Measurements from ENCODE around the gene SLC6A8.

The SLC6A8 gene

DNA sequence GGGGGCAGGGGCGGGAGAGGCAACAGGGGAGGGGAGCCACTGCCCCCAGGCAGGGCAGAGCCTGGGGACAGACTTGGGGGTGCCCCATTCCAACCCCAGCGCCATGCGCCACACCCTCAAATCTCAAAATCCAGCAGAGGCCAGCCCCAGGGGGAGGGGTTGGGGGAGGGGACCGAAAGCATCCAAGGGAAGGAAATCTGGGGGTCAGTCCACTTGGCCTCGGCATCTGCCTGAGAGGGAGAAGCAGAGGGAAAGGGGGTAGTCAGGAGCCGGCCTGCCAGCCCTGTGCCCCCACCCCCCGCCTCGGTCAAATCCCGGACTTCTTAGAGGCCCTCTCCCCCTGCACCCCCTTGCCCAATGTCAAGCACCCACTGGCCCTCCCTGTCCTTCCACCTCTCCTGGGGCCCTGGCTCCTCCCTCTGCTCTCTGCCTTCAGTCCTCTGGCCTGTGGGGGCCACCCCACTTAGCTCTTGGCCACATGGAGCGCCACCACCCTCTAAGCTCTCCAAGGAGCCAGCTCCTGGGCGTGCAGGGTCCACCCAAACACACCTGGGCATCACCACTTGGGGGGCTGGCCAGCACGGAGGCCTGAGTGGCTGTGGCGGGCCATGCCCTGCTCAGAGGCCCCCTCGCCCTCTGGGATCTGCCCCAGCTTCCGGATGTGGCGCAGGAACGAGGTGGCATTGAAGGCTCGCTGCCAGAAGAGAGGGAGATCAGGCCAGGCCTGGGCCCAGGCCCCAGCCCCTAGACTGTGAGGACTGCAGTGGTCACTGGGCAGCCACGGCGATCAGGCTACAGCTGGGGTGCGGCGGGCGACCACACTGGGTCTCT is 17.6 kb upstream of the SLC6A8 start:
- no peak overlapping the region for H3K9ac ChIP-seq (ENCODE audit: insufficient read length)
- H3K27ac ChIP-seq, result no peak overlapping the region
- TF ChIP-seq POLR2AphosphoS5 (IDR thresholded peaks at IDR 0.05; ENCODE audit: borderline replicate concordance, low read depth, low read length) (no peak), EZH2 (IDR thresholded peaks at IDR 0.05) (no peak), FOXP2 (optimal IDR thresholded peaks at IDR 0.05; ENCODE audit: control extremely low read depth, extremely low read length, insufficient read depth) (no peak)
- DNase-seq (ENCODE audit: low read depth, low spot score), result no peak
- no peaks in the 10 kb centered on the region for H3K36me3 ChIP-seq (ENCODE audit: insufficient read depth, low read length)
- H3K9me3 ChIP-seq (ENCODE audit: low read depth, low read length), result no peaks in the 10 kb centered on the region
- H3K4me3 ChIP-seq, result no peak overlapping the region

DNA sequence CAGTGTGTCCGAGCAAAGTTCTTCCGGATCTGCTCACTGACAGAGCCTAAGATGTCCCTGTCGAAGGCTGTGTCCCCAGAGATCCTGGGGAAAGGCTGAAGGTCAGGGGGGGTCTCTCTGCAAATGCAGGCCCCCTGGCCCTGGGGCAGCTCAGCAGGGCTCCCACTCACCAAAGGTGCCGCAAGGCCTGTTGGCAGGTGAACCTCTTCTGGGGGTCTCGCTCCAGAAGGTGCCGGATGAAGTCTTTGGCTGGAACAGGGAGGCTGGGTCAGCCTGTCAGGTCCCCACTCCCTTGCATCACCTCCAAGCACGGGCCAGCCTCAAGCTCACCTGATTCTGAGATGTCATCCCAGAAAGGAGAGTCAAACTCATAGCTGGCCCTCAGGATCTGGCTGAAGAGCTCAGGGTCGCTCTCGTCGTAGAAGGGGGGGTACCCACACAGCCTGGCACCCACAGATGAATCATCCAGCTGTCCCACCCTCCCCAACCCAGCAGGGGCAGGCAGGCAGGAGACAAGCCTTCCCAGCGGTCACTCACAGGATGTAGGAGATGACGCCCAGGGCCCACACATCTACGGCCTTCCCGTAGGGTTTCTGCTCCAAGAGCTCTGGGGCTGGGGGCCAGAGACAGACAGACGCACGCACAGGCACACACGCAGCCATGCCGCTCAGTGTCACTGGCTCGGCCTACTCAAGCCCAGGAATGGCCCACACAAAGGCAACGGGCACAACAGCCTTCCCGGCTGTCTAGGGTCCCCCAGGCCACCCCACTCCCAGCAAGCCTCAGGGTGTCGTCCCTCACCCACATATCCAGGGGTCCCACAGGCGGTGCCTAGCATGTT is 16.8 kb upstream of the SLC6A8 start:
- Histone ChIP-seq H3K9me3 (ENCODE audit: low read depth, low read length) (no peaks in the 10 kb centered on the region), H3K36me3 (ENCODE audit: insufficient read depth, low read length) (no peaks in the 10 kb centered on the region), H3K27ac (no peak overlapping the region), H3K9ac (ENCODE audit: insufficient read length) (no peak overlapping the region), H3K4me3 (no peak overlapping the region)
- DNase-seq (ENCODE audit: low read depth, low spot score), result no peak
- TF ChIP-seq FOXP2 (optimal IDR thresholded peaks at IDR 0.05; ENCODE audit: control extremely low read depth, extremely low read length, insufficient read depth), result no peak

DNA sequence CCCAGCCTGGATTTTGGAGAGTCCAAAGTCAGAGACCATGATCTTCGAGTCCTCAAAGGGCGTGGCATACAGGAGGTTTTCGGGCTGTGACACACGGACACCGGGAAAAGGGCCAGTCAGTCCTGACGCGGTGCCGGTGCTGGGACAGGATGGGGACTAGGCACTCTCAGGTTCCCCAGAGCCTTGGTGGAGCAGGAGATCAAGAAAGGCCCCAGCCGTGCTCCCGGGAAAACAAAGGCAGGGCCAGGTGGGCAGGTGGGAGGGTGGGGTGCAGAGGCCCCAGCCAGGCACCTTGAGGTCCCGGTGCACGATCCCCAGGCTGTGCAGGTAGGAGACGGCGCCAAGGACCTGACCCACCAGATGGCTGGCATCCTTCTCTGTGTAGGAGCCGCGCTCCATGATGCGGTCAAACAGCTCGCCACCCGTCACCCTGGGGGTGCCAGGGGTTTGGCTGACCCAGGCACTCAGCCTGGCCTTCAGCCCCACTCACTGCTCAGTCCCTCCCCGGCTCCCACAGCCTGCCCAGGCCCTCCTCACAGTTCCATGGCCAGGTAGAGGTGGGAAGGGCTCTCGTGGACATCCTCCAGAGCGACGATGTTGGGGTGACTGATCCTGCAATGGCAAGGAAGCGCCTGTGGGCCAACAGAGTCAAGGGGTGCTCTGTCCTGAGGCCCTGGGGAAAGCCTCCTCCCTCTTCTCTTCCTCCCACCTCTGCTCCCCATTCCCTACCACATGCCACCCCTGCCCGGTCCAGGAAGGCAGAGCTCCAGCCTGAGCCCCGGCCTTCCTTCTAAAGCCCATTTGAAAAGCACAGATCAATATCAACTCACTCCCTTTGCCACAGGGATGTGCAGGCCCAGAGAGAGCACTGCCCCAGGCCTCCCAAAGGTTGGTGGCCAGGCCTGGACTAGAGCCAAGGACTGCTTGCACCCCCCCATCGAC is 15.9 kb upstream of the SLC6A8 start:
- DNase-seq (ENCODE audit: low read depth, low spot score), result no peak
- H3K9me3 ChIP-seq (ENCODE audit: low read depth, low read length), result no peaks in the 10 kb centered on the region
- H3K4me3 ChIP-seq, result no peak overlapping the region
- TF ChIP-seq EZH2 (IDR thresholded peaks at IDR 0.05) (no peak), FOXP2 (optimal IDR thresholded peaks at IDR 0.05; ENCODE audit: control extremely low read depth, extremely low read length, insufficient read depth) (no peak), POLR2AphosphoS5 (IDR thresholded peaks at IDR 0.05; ENCODE audit: borderline replicate concordance, low read depth, low read length) (no peak)
- H3K27ac ChIP-seq, result no peak overlapping the region
- H3K36me3 ChIP-seq (ENCODE audit: insufficient read depth, low read length), result no peaks in the 10 kb centered on the region
- H3K9ac ChIP-seq (ENCODE audit: insufficient read length), result no peak overlapping the region

DNA sequence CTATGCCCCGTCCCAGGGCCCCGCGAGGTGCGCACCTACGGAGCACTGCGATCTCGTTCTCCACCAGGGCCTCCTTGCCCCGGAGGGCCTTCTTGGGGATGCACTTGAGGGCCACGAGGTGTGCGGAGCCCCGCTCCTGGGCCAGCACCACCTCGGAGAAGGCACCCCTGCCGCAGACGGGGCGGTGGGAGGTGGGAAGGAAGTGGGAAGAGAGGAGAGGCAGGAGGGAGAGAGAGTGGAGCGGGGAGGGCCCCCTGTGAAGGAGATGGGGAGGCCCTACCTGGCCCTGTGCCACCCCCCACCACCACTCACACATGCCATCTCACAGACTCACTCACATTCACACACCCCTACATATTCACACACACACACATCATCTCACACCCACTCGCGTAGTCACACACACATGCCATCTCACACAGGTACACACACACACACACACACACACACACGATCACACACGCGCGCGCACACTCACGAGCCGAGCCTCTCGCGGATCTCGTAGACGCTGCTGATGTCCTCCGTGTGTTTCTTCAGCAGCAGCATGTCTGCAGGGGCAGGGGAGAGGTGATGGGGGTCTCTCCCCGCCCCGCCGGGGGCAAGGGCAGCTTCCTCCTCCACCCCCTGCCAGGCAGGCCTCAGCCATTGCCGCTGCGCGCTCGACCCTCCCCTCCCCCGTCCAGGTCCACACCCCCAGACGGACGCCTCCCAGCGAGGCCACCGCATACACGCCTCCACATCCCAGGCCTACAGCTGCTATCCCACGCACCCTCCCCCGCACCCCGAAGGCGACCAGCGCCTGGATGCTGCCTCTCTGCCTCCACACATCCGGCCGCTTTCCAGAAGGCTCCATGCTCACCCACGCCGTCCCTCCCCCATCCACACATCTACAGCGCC is 14.9 kb upstream of the SLC6A8 start:
- Histone ChIP-seq H3K36me3 (ENCODE audit: insufficient read depth, low read length) (no peaks in the 10 kb centered on the region), H3K9ac (ENCODE audit: insufficient read length) (no peak overlapping the region), H3K4me3 (no peak overlapping the region), H3K27ac (no peak overlapping the region), H3K9me3 (ENCODE audit: low read depth, low read length) (no peaks in the 10 kb centered on the region)
- DNase-seq (ENCODE audit: low read depth, low spot score), result no peak
- no peak for TF ChIP-seq POLR2AphosphoS5 (IDR thresholded peaks at IDR 0.05; ENCODE audit: borderline replicate concordance, low read depth, low read length)
- no peak for TF ChIP-seq EZH2 (IDR thresholded peaks at IDR 0.05)
- TF ChIP-seq FOXP2 (optimal IDR thresholded peaks at IDR 0.05; ENCODE audit: control extremely low read depth, extremely low read length, insufficient read depth), result no peak

DNA sequence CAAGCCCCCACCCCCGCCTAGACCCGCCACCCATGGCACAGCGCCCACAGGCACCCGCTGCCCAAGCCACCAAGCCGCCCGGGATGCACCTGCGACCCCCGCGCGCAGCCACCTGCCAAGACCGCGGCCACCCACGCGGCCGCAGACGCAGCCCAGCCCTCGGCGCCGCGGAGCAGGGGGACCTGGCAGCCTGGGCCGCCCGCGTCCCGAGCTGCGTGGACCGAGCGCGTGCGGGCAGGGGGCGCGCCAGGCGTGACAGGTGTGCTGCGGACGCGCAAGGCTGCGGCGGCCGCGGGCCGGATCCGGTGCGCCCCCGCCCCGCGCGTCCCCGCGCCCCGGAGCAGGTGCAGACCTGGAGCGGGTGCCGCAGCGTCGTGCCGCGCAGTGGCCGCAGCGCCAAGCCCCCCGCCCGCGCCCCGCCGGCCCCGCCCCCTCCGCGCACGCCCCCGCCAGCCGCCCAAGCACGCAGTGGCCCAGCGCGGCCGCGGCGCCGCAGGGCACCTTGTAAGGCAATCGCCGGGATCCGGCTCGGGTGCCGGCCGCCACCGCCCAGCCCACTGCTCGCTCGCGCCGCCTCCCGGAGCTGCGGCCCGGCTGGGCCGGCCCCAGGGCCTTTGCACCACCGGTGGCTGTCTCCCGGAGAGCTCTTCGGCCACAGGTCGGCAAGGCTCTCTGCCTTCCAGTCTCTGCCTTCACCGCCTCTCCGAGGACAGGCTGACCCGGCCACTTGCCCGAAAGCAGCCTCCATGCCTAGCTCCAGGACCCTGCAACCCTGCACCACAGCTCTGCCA is 14.1 kb upstream of the SLC6A8 start, which contains the start of gene PNCK:
Gene PNCK (minus strand): TSS at position 386 of the 791 bp plus-strand sequence. CDS start 737 bp downstream, outside the sequence.
- Histone ChIP-seq H3K27ac (no peak within 1 kb of the TSS), H3K9ac (ENCODE audit: insufficient read length) (no peak within 1 kb of the TSS), H3K36me3 (ENCODE audit: insufficient read depth, low read length) (no peaks in the 10 kb centered on the region), H3K4me3 (no peak within 1 kb of the TSS), H3K9me3 (ENCODE audit: low read depth, low read length) (no peaks in the 10 kb centered on the region)
- TF ChIP-seq EZH2 (IDR thresholded peaks at IDR 0.05) (no peak), FOXP2 (optimal IDR thresholded peaks at IDR 0.05; ENCODE audit: control extremely low read depth, extremely low read length, insufficient read depth) (no peak), POLR2AphosphoS5 (IDR thresholded peaks at IDR 0.05; ENCODE audit: borderline replicate concordance, low read depth, low read length) (no peak)
- DNase-seq (ENCODE audit: low read depth, low spot score), result no peak

DNA sequence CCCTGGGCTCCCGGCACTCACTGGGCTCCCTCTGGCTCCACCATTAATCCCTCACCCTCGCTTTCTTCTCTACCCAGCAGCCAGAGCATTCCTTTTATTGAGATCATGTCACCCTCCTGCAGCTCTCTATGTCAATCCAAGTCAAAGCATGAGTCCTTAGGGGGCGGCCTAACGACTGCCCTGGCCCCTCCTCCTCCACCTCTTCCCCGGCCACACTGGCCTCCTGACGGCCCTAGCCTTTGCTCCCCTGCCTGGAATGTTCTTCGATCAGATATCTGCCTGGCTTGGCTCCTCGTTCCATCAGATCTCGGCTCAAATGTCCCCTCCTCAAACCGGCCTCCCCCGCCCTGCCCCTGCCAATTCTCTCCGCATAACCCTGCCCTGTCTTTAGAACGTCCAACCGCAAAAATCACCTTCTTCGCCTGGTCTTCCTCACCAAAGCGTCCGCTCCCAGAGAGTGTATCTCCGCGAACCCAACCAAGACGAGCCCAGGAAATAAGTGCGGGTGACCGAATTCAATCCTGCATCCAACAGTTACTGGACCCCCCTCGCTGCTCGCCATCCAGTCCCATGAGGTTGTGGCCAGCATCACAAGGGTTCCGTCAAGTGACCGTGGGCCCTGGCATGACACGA is 13.4 kb upstream of the SLC6A8 start:
- no peak for DNase-seq (ENCODE audit: low read depth, low spot score)
- H3K9me3 ChIP-seq (ENCODE audit: low read depth, low read length), result no peaks in the 10 kb centered on the region
- H3K27ac ChIP-seq, result no peak overlapping the region
- H3K4me3 ChIP-seq, result no peak overlapping the region
- H3K9ac ChIP-seq (ENCODE audit: insufficient read length), result no peak overlapping the region
- no peaks in the 10 kb centered on the region for H3K36me3 ChIP-seq (ENCODE audit: insufficient read depth, low read length)
- no peak for TF ChIP-seq POLR2AphosphoS5 (IDR thresholded peaks at IDR 0.05; ENCODE audit: borderline replicate concordance, low read depth, low read length)
- TF ChIP-seq EZH2 (IDR thresholded peaks at IDR 0.05), result no peak
- TF ChIP-seq FOXP2 (optimal IDR thresholded peaks at IDR 0.05; ENCODE audit: control extremely low read depth, extremely low read length, insufficient read depth), result no peak

All from SK-N-MC (cell line).